Measurements from ENCODE around the gene SLC16A14. TPM values are rescaled to one million over a fixed set of nuclear protein-coding genes. Genes with fewer than 3 reads are reported as not detected.

Gene SLC16A14
- total RNA-seq, 2 donors from 2014 or later, result 0.23 TPM; not detected in 1

- peaks cover 26% of the 10 kb centered on the region for H3K27me3 Mint-ChIP-seq
- DNase-seq (no peak), ATAC-seq (no peak)
- peaks cover 5% of the 10 kb centered on the region for H3K4me1 Mint-ChIP-seq
- no peak overlapping the region for H3K27ac Mint-ChIP-seq
- no peaks in the 10 kb centered on the region for H3K9me3 ChIP-seq (ENCODE audit: control insufficient read depth, low read length, poor library complexity, severe bottlenecking)
- peaks cover 5% of the 10 kb centered on the region for H3K36me3 Mint-ChIP-seq (ENCODE audit: low read depth)
- no peak overlapping the region for H3K4me3 Mint-ChIP-seq
Measured at GRCh38 chr2:230060672-230061293, 7.9 kb downstream of the SLC16A14 start.

- H3K4me1 Mint-ChIP-seq, result no peaks in the 10 kb centered on the region
- no peak for DNase-seq
- H3K4me3 Mint-ChIP-seq, result no peak overlapping the region
- no peak for ATAC-seq
- H3K27ac Mint-ChIP-seq, result no peak overlapping the region
- no peaks in the 10 kb centered on the region for H3K9me3 ChIP-seq (ENCODE audit: control insufficient read depth, low read length, poor library complexity, severe bottlenecking)
- H3K36me3 Mint-ChIP-seq (ENCODE audit: low read depth), result no peaks in the 10 kb centered on the region
- H3K27me3 Mint-ChIP-seq, result no peaks in the 10 kb centered on the region
Measured at GRCh38 chr2:230053753-230054478, 14.8 kb downstream of the SLC16A14 start.

DNA sequence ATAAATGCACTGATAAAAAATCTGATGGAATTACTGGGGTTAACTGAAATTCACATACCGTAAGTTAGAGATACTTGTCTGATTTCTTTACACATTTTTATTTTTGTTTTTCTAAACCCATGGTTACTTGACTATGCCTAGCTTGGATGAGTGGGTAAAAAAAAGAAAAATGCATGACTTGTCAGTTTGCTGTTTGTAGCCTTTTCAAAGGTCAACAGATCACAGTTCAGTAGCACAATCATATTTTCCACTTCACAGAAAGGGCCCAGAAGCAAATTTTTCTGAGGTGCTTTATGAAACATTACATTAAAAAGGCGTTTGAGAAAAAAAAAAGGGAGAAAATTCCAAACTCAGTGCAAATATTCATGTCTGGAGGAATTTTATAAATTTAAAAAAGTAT, 16.4 kb downstream of the SLC16A14 start:
- ATAC-seq, result no peak

DNA sequence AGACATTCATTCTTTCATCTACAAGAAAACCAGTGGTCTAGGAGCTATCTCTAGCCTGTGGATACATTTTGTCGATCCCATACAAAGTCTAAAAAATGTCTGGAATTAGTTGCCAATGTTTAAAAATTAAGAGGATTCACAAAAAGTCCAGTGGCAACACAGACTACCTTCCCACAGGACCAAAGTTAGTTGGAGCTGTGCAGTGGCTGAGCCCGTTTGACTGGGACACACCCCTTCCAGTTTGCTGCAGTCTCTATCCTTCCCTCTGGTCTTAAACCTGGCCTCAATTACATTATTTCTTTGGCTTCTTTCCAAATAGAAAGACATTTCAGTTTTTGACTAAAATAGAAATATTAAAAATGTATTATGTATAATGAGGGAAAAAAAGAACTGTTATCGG, 18.6 kb downstream of the SLC16A14 start:
- Mint-ChIP-seq H3K36me3 (ENCODE audit: low read depth) (no peaks in the 10 kb centered on the region), H3K27me3 (no peaks in the 10 kb centered on the region), H3K4me1 (no peaks in the 10 kb centered on the region), H3K4me3 (no peak overlapping the region), H3K27ac (no peak overlapping the region)
- DNase-seq (no peak), ATAC-seq (no peak)
- H3K9me3 ChIP-seq (ENCODE audit: control insufficient read depth, low read length, poor library complexity, severe bottlenecking), result no peaks in the 10 kb centered on the region

More for the DNA sequence above, 16.4 kb downstream of the SLC16A14 start:
- no peaks in the 10 kb centered on the region for H3K4me1 Mint-ChIP-seq
- H3K36me3 Mint-ChIP-seq (ENCODE audit: low read depth), result no peaks in the 10 kb centered on the region
- no peaks in the 10 kb centered on the region for H3K9me3 ChIP-seq (ENCODE audit: control insufficient read depth, low read length, poor library complexity, severe bottlenecking)
- no peaks in the 10 kb centered on the region for H3K27me3 Mint-ChIP-seq
- no peak overlapping the region for H3K4me3 Mint-ChIP-seq
- no peak for DNase-seq
- no peak overlapping the region for H3K27ac Mint-ChIP-seq

GRCh38 chr2:230048010-230048671, 20.6 kb downstream of the SLC16A14 start:
- ATAC-seq (no peak), DNase-seq (no peak)
- Mint-ChIP-seq H3K4me1 (no peaks in the 10 kb centered on the region), H3K27ac (no peak overlapping the region), H3K36me3 (ENCODE audit: low read depth) (no peaks in the 10 kb centered on the region), H3K4me3 (no peak overlapping the region), H3K27me3 (no peaks in the 10 kb centered on the region)
- H3K9me3 ChIP-seq (ENCODE audit: control insufficient read depth, low read length, poor library complexity, severe bottlenecking), result no peaks in the 10 kb centered on the region

GRCh38 chr2:230046491-230046890, 22.2 kb downstream of the SLC16A14 start:
- H3K4me1 Mint-ChIP-seq, result no peaks in the 10 kb centered on the region
- H3K4me3 Mint-ChIP-seq, result no peak overlapping the region
- DNase-seq, result no peak
- H3K36me3 Mint-ChIP-seq (ENCODE audit: low read depth), result no peaks in the 10 kb centered on the region
- no peaks in the 10 kb centered on the region for H3K9me3 ChIP-seq (ENCODE audit: control insufficient read depth, low read length, poor library complexity, severe bottlenecking)
- peaks cover 8% of the 10 kb centered on the region for H3K27me3 Mint-ChIP-seq
- no peak for ATAC-seq
- no peak overlapping the region for H3K27ac Mint-ChIP-seq

DNA sequence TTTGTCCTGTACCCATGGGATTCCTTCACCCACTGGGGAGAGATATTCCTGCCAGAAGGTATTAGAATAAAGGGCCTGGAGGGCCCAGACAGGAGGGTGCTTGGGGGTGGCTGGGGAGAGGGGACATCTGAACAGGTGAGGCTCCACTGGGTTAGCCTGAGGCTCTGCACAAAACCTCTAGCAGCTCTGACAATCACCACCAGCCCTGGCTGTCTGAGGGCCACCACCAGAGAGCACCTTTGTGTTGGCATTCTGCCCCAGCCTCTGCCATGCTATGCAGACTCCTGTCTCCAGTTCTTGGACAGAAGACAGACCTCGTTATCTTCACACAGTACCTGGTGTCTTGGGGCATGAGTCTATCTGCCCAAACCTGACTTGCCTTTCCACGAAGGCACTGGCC, 25.3 kb downstream of the SLC16A14 start:
- ATAC-seq (no peak), DNase-seq (no peak)
- peaks cover 15% of the 10 kb centered on the region for H3K27me3 Mint-ChIP-seq
- no peak overlapping the region for H3K4me3 Mint-ChIP-seq
- H3K4me1 Mint-ChIP-seq, result no peaks in the 10 kb centered on the region
- H3K36me3 Mint-ChIP-seq (ENCODE audit: low read depth), result no peaks in the 10 kb centered on the region
- H3K27ac Mint-ChIP-seq, result no peak overlapping the region
- H3K9me3 ChIP-seq (ENCODE audit: control insufficient read depth, low read length, poor library complexity, severe bottlenecking), result no peaks in the 10 kb centered on the region

DNA sequence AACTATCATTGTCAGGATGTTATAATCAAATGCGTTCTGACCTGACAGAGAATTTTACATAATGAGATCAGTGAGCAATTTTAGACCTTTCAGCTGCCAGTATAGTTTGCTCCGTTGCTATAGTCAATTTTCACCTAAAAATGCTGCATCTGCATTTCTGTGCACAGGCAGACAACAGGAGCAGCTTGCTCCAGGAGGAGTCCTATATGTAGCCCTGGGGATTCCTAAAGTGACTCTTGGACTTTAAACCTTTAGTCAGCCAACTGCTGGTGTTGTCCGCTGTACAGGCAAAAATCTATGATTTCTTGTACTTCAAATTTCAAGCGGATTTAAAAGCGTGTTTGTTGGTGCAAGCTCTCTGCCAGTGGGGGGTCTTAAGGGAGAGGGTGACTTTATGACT, 25.7 kb downstream of the SLC16A14 start:
- no peak for DNase-seq
- Mint-ChIP-seq H3K36me3 (ENCODE audit: low read depth) (no peaks in the 10 kb centered on the region), H3K27ac (no peak overlapping the region), H3K27me3 (peaks cover 15% of the 10 kb centered on the region), H3K4me1 (no peaks in the 10 kb centered on the region), H3K4me3 (no peak overlapping the region)
- H3K9me3 ChIP-seq (ENCODE audit: control insufficient read depth, low read length, poor library complexity, severe bottlenecking), result no peaks in the 10 kb centered on the region
- no peak for ATAC-seq

- Mint-ChIP-seq H3K27me3 (peaks cover 16% of the 10 kb centered on the region), H3K36me3 (ENCODE audit: low read depth) (no peaks in the 10 kb centered on the region), H3K27ac (no peak overlapping the region), H3K4me1 (no peaks in the 10 kb centered on the region), H3K4me3 (no peak overlapping the region)
- ATAC-seq (no peak), DNase-seq (no peak)
- H3K9me3 ChIP-seq (ENCODE audit: control insufficient read depth, low read length, poor library complexity, severe bottlenecking), result no peaks in the 10 kb centered on the region
Measured at GRCh38 chr2:230042195-230042594, 26.5 kb downstream of the SLC16A14 start.

DNA sequence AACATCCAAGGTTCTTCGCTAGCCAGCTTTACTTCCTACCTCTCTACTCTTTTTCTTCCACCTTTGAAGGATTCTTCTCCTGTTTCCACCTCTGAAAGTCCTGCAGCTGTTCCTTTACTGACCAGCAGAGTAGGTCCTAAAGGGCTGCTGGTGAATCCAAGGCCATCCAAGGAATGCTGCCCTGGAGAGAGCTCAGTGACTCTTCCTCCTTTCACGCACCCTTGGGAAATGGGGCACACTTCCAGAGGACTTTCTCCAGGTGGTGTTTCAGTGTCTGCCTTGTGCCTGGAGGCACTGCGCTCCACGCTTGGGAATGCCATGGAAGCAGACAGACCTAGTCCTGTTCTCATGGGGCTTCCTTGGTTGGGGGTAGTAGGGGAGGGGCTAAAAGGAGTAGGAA, 45.4 kb downstream of the SLC16A14 start:
- H3K4me1 Mint-ChIP-seq, result no peaks in the 10 kb centered on the region
- ATAC-seq (no peak), DNase-seq (no peak)
- H3K4me3 Mint-ChIP-seq, result no peak overlapping the region
- no peak overlapping the region for H3K27ac Mint-ChIP-seq
- no peaks in the 10 kb centered on the region for H3K9me3 ChIP-seq (ENCODE audit: control insufficient read depth, low read length, poor library complexity, severe bottlenecking)
- H3K27me3 Mint-ChIP-seq, result no peaks in the 10 kb centered on the region
- no peaks in the 10 kb centered on the region for H3K36me3 Mint-ChIP-seq (ENCODE audit: low read depth)

DNA sequence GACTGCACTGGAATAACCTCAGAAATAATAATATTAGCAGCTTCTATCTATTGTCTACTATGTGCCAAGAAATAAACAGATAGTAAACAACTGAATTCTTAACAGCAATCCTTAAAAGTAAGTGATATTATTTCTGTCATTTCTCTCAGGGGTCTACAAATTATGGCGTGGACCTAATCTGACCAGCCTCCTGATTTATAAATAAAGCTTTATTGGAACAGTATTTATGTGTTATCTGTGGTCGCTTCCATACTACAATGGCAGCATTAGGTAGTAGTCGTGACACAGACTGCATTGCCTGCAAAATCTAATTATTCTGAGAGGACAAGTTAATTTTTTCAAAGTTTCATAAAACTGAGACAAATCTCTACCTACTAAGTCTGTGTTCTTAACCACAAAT, 49.0 kb downstream of the SLC16A14 start:
- H3K27ac Mint-ChIP-seq, result no peak overlapping the region
- no peaks in the 10 kb centered on the region for H3K36me3 Mint-ChIP-seq (ENCODE audit: low read depth)
- DNase-seq (no peak), ATAC-seq (no peak)
- H3K4me1 Mint-ChIP-seq, result no peaks in the 10 kb centered on the region
- H3K27me3 Mint-ChIP-seq, result no peaks in the 10 kb centered on the region
- H3K9me3 ChIP-seq (ENCODE audit: control insufficient read depth, low read length, poor library complexity, severe bottlenecking), result no peaks in the 10 kb centered on the region
- no peak overlapping the region for H3K4me3 Mint-ChIP-seq

DNA sequence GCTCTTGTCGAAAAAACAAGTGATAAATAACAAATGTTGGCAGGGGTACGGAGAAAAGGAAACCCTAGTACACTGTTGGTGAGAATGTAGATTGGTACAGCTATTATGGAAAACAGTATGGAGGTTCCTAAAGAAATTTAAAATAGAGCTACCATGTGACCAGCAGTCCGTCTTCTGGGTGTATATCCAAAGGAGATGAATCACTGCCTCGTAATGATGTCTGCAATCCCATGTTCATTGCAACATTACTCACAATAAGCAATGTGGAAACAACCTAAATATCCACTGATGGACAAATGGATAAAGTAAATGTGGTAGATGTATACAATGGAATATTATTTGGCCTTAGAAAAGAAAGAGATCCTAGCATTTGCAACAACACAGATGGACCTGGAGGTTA, 50.6 kb downstream of the SLC16A14 start:
- Mint-ChIP-seq H3K27ac (no peak overlapping the region), H3K27me3 (no peaks in the 10 kb centered on the region), H3K4me3 (no peak overlapping the region), H3K4me1 (no peaks in the 10 kb centered on the region), H3K36me3 (ENCODE audit: low read depth) (peaks cover 2% of the 10 kb centered on the region)
- ATAC-seq (no peak), DNase-seq (no peak)
- no peaks in the 10 kb centered on the region for H3K9me3 ChIP-seq (ENCODE audit: control insufficient read depth, low read length, poor library complexity, severe bottlenecking)

GRCh38 chr2:230016844-230017243, 51.9 kb downstream of the SLC16A14 start:
- ATAC-seq (no peak), DNase-seq (no peak)
- H3K27ac Mint-ChIP-seq, result no peak overlapping the region
- no peaks in the 10 kb centered on the region for H3K27me3 Mint-ChIP-seq
- no peak overlapping the region for H3K4me3 Mint-ChIP-seq
- peaks cover 2% of the 10 kb centered on the region for H3K36me3 Mint-ChIP-seq (ENCODE audit: low read depth)
- no peaks in the 10 kb centered on the region for H3K4me1 Mint-ChIP-seq
- no peaks in the 10 kb centered on the region for H3K9me3 ChIP-seq (ENCODE audit: control insufficient read depth, low read length, poor library complexity, severe bottlenecking)
